Panc1 (cell line): ENCODE measurements around the gene SAMD11. TPM values are rescaled to one million over a fixed set of nuclear protein-coding genes. Genes with fewer than 3 reads are reported as not detected.

ENCODE experiments used
- ATAC-seq: fragments of 200-7000 bp; cut with Tn5 transposase; 2 replicates; pipeline ENCODE4 v1.9.1; 2020; ENCODE audit warnings: mild to moderate bottlenecking, moderate library complexity
- BruUV-seq: library from RNA; stranded (reverse); fragments of 400-500 nt; replicated peaks from 2 replicates; lab custom pipeline; 2021; lab: Mats Ljungman, UMichigan
- CTCF ChIA-PET: fragments of 300-600 bp; sonication (Branson Sonifier 250); formaldehyde crosslinking; loops from one replicate; lab custom pipeline; 2022; ENCODE audit warnings: antibody characterized with exemption; lab: Charles Lee
- POLR2A ChIA-PET: fragments of 300-600 bp; sonication (Branson Sonifier 250); formaldehyde crosslinking; loops from one replicate; lab custom pipeline; 2022; ENCODE audit warnings: antibody characterized with exemption; lab: Charles Lee
- DNase-seq: peaks from one replicate; pipeline ENCODE4 v3.0.0-alpha.2; 2010; ENCODE audit warnings: low read depth, low spot score
- H3K27ac ChIP-seq: 2 replicates; pipeline ENCODE4 v1.5.1; 2011; ENCODE audit warnings: mild to moderate bottlenecking, low read length, inconsistent platforms
- H3K27me3 ChIP-seq: fragments of 200-500 bp; sonication (Bioruptor generic); 2 replicates; pipeline ENCODE4 v1.6.0; 2014; ENCODE audit warnings: low read length, inconsistent platforms; ENCODE audit not compliant: control insufficient read depth, insufficient read depth
- H3K36me3 ChIP-seq: fragments of 200-500 bp; sonication (Bioruptor generic); 2 replicates; pipeline ENCODE4 v1.5.1; 2014; ENCODE audit warnings: inconsistent platforms, mild to moderate bottlenecking, low read length, moderate library complexity; ENCODE audit not compliant: control insufficient read depth, insufficient read depth
- H3K4me1 ChIP-seq: 2 replicates; pipeline ENCODE4 v1.5.1; 2011; ENCODE audit warnings: inconsistent platforms, mild to moderate bottlenecking, low read length, moderate library complexity; ENCODE audit not compliant: control insufficient read depth, insufficient read depth
- H3K4me3 ChIP-seq, 2 experiments: 2 replicates each; pipeline ENCODE4 v1.5.1; 2011 to 2012; ENCODE audit warnings: low read depth in 2 of 2, low read length in 2 of 2, mild to moderate bottlenecking in 2 of 2, inconsistent platforms in 1 of 2, moderate library complexity in 1 of 2
- H3K9me3 ChIP-seq: fragments of 200-500 bp; sonication (Bioruptor generic); 2 replicates; pipeline ENCODE4 v1.5.1; 2014; ENCODE audit warnings: low read depth, mild to moderate bottlenecking, inconsistent platforms, low read length, moderate library complexity; ENCODE audit not compliant: control insufficient read depth, insufficient read depth
- POLR2AphosphoS5 ChIP-seq: IDR thresholded peaks from 2 replicates; pipeline ENCODE4 v1.6.1; 2012; ENCODE audit warnings: mild to moderate bottlenecking, low read depth, low read length, moderate library complexity
- REST ChIP-seq, 2 experiments: IDR thresholded peaks; 2 replicates each; pipeline ENCODE4 v1.6.1; 2011 to 2012; ENCODE audit warnings: low read depth in 2 of 2, control low read depth in 1 of 2, low read length in 1 of 2, mild to moderate bottlenecking in 1 of 2, moderate library complexity in 1 of 2; ENCODE audit not compliant: insufficient read depth in 1 of 2
- SIN3A ChIP-seq: IDR thresholded peaks from 2 replicates; pipeline ENCODE4 v1.6.1; 2012; ENCODE audit warnings: low read depth, mild to moderate bottlenecking, low read length, moderate library complexity, borderline replicate concordance; ENCODE audit not compliant: insufficient read depth
- TCF7L2 ChIP-seq: IDR thresholded peaks from 2 replicates; pipeline ENCODE4 v1.6.1; 2011; ENCODE audit warnings: mild to moderate bottlenecking, low read depth, low read length, inconsistent platforms
- in situ Hi-C: cut with HindIII; loops from 2 replicates; pipeline ENCODE4 v1.10.0; 2016; ENCODE audit warnings: low sequenced_read_pairs, low pct_unique_long_range_greater_than_20kb
- intact Hi-C: fragments of 100-400 bp; cut with micrococcal nuclease; formaldehyde crosslinking; loops from one replicate; pipeline ENCODE4 v1.10.0; 2022; ENCODE audit not compliant: unreplicated experiment
- total RNA-seq: library from RNA; stranded (reverse); gene quantifications from one replicate; pipeline ENCODE4 v1.2.1, GENCODE V29; 2021; ENCODE audit not compliant: unreplicated experiment
- TF ChIP-seq, protein P1 (sequence below): fragments of 450-650 bp; IDR thresholded peaks from 2 replicates; pipeline ENCODE4 v1.5.1; 2017; ENCODE audit warnings: mild to moderate bottlenecking

SAMD11 gene
- total RNA-seq, 1 experiment from 2014 or later, result 51.8 TPM

DNA sequence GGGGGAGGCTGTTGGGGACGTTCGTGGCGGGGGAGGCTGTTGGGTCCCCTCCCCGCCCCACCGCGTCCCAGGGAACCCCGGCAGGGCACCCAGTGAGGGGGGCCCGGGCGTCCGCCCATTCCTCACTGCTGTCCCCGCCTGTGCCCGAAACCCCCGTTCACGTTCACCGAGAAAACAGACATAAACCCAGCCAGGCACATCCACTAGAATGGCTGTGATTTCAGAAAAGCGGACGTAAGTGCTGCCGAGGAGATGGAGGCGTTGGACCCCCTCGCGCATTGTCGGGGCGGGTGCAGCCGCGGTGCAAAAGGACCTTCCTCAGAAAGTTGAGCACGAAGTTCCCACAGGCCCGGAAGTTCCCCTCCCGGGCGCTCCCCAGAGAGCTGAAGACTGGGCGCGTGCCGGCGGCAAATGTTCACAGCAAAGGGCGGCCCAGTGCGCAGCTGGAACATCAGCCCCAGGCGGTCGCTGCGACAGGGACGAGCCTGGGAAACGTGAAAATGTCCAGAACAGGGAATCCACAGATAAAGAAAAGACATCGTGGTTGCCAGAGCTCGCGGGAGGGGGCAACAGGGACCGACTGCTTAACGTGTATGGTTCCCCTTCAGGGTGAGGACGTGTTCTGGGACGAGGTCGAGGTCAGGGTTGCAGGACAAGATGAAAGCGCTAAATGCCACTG, 18.5 kb upstream of the SAMD11 start:
- H3K4me3 ChIP-seq, result peak overlapping the region; percentile 42 to 50
- DNase-seq, result no peak
- CTCF ChIA-PET, result interaction anchor here (0.7 to 1.7 kb wide), 5 partner anchors 18 to 206 kb away, joined by 3 to 10 read pairs (median 6); no protein-coding TSS in a partner anchor
- H3K9me3 ChIP-seq, result no peaks in the 10 kb centered on the region
- no peak for ATAC-seq
- TF ChIP-seq, protein P1, sequence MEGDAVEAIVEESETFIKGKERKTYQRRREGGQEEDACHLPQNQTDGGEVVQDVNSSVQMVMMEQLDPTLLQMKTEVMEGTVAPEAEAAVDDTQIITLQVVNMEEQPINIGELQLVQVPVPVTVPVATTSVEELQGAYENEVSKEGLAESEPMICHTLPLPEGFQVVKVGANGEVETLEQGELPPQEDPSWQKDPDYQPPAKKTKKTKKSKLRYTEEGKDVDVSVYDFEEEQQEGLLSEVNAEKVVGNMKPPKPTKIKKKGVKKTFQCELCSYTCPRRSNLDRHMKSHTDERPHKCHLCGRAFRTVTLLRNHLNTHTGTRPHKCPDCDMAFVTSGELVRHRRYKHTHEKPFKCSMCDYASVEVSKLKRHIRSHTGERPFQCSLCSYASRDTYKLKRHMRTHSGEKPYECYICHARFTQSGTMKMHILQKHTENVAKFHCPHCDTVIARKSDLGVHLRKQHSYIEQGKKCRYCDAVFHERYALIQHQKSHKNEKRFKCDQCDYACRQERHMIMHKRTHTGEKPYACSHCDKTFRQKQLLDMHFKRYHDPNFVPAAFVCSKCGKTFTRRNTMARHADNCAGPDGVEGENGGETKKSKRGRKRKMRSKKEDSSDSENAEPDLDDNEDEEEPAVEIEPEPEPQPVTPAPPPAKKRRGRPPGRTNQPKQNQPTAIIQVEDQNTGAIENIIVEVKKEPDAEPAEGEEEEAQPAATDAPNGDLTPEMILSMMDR, result no peak
- no peak for TF ChIP-seq REST (IDR thresholded peaks at IDR 0.05; ENCODE audit: insufficient read depth in 1 of 2, low read depth in 2 of 2, low read length in 1 of 2)
- TF ChIP-seq POLR2AphosphoS5, result no peak
- no peak for TF ChIP-seq TCF7L2
- no peak for TF ChIP-seq SIN3A
- H3K36me3 ChIP-seq, result no peaks in the 10 kb centered on the region
- TSS peak; percentile 89 for BruUV-seq
- H3K27me3 ChIP-seq, result no peaks in the 10 kb centered on the region
- H3K27ac ChIP-seq, result peak overlapping the region; percentile 69
- in situ Hi-C loops (no loop called here), intact Hi-C loops (loop anchor here (5.0 kb wide), 1 partner anchor 37 kb away; no protein-coding TSS in a partner anchor)
- POLR2A ChIA-PET, result no interaction called here
- H3K4me1 ChIP-seq, result peaks cover 38% of the 10 kb centered on the region

DNA sequence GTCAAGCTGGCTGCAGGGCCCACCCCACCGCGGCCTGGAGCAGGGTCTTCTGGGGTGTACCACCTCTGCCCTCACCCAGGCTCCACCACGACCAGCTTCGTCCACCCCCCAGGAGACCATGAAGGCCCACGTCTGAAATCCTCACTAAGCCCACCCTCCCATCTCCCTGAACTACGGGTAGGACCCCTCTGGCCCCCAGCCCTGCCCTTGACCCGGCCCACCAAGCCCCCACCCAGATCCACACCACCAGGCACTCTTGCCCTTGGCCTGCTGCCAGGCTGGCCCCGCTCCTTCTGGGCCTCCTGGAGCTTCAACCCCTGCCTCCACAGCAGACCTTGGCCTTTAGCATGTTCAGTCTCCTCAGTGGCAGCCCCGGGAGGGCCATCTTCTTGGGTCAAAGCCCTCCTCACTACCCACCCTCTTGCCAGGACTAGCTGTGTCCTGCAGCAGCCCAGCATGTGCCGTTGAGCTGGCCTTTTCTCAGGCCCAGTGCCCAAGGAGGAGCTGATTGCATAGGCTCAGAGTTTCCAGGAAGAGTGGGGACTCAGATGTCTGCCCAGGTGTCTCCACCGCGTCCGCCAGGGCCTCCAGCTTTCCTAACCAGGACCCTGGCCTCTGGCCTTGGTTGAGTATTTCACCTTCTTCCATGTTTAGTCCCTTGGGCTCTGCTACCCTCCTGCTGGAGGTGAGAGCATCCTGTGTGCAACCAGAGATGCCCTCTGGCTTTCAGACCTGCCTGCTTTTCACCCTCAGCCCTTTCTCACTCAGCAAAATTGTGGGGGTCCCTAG, 17.7 kb upstream of the SAMD11 start:
- POLR2A ChIA-PET, result interaction anchor here (0.5 kb wide), 1 partner anchor 36 kb away, joined by 3 read pairs; no protein-coding TSS in a partner anchor
- BruUV-seq, result no TSS peak
- intact Hi-C loops, result loop anchor here (5.0 kb wide), 1 partner anchor 36 kb away; no protein-coding TSS in a partner anchor
- H3K27me3 ChIP-seq, result no peaks in the 10 kb centered on the region
- H3K4me1 ChIP-seq, result peaks cover 46% of the 10 kb centered on the region
- ATAC-seq, result no peak; the same call in 1 of the 2 replicates
- no peaks in the 10 kb centered on the region for H3K9me3 ChIP-seq
- H3K4me3 ChIP-seq, result no peak overlapping the region
- no peak for DNase-seq
- H3K36me3 ChIP-seq, result no peaks in the 10 kb centered on the region
- TF ChIP-seq TCF7L2 (no peak), POLR2AphosphoS5 (no peak), REST (IDR thresholded peaks at IDR 0.05; ENCODE audit: insufficient read depth in 1 of 2, low read depth in 2 of 2, low read length in 1 of 2) (no peak), SIN3A (no peak)
- TF ChIP-seq, protein P1, result no peak
- H3K27ac ChIP-seq, result peak overlapping the region; percentile 69
- in situ Hi-C loops, result no loop called here
- CTCF ChIA-PET, result interaction anchor here (1.0 to 1.7 kb wide), 2 partner anchors 32 to 70 kb away, joined by 6 to 7 read pairs; no protein-coding TSS in a partner anchor
